ENCODE results near the gene LRRC37A2.
"Not testable (repeated sequence)": the region's sequence is repeated elsewhere in the genome, so short reads cannot be mapped to it uniquely, and the experiment has no call there.

LRRC37A2 gene

DNA sequence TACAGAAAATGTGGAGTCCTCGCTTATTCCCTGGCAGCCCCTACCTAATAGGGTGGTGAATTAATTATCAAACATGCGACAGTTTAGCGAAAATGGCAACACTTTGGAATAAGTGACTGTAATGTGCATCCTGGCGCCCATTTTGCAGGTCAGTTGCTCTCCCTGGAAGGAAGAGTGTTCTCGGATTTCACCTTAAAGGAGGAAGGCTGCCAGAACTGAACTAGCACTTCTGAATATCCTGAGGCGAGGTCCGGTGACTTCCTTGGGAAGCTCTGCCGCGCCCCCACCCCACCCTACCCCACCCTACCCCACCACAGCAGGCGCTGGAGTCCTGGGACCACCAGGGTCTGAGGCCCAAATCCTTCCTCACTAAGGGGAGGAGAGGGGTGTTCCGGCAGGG, at the start of gene LRRC37A2:
TSS of gene LRRC37A2 (plus strand) at position 301 of the 400 bp plus-strand sequence. CDS start 245 bp downstream, outside the sequence.
- DNase-seq: not testable (repeated sequence)

DNA sequence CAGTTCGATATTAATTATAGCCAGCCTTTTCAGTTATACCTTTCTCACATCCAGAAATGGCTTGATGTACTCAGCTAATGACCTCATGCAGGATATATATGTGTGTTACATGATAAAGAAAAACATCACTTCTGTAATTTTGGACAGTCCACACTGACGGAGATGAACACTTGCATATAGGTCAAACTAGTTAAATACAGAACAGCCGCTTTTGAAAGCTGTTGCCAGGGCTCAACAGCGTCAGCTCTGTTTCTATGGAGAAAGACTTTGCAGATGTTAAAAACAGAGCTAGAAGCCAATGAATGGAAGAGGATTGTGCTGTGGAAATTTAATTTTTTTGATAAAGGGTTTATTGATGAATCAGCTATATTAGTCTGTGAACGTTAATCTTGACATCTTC, 44.6 kb upstream of the LRRC37A2 start:
- DNase-seq: not testable (repeated sequence)

DNA sequence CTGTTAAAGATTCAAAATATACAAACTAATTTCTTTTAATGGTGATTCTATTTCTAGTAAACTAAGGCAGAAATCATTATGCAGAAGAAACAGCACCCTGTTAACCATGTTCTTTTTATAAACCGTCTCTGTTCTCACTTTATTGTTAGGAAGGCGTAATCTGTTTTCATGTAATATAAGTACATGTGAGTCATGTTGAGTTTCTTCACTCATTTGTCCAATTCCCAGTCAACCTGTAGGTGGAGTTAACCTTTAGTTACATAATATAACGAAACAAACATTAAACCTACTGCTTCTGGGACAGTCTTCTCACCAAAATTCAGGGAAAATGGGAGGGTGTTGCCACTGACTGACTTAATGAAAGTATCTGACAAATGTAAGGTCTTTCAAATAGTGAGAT, 37.8 kb upstream of the LRRC37A2 start:
- not testable (repeated sequence) for DNase-seq

DNA sequence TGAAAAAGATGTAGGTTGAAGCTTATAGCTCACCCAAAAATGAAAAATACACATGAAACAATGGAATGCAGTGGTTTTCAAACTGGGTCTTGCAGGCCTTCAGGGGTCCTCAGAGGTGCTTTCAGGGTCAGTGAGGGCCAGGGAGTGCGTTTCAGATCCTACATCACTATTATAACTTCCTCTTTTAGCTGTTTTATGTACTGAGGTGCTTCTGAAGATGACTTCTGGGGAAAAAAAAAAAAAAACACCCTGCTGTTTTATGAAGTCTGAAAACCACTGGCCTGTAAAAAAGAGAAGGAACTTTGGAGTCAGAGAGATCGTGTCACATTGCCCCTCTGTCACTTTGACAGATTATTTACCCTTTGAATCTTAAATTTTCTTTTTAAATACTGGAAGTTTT, 36.7 kb upstream of the LRRC37A2 start:
- not testable (repeated sequence) for DNase-seq

DNA sequence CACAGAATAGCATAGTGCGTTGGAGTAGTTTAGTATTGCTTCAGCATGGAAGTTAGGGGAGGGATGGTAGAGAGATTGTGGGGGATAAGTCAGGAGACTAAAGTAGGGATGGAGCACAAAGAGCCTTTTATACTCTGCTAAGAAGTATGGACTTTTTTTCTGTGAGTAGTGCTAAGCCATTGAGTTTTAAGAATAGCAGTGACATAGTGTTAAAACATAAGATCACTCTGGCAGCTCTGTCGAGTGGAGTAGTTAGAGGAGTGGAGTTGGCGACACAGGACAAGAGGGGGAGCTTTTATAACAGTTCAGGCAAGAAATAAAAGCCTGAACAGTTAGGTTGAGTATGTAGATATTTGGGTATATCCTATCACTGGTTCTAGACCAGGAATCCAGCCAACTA, 33.4 kb upstream of the LRRC37A2 start:
- DNase-seq: not testable (repeated sequence)

DNA sequence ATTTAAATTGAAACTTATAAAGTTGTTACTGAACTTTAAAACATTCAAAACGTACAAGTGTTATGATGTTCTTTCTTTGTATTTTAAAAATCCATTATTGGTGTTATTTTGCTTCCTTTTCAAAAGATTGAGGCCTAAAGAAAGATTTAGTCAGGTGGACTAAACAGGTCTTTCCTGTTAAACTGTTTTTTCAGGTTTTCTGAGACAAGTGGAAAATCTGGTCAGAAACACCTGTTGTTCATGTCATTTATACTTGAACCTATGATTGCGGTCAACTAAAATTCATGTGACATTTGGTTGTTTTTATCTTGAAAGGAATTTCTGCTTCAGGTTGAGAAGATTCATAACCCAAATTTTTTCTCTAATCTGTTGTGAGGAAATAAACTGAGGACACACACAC, 31.0 kb upstream of the LRRC37A2 start:
- DNase-seq: not testable (repeated sequence)

DNA sequence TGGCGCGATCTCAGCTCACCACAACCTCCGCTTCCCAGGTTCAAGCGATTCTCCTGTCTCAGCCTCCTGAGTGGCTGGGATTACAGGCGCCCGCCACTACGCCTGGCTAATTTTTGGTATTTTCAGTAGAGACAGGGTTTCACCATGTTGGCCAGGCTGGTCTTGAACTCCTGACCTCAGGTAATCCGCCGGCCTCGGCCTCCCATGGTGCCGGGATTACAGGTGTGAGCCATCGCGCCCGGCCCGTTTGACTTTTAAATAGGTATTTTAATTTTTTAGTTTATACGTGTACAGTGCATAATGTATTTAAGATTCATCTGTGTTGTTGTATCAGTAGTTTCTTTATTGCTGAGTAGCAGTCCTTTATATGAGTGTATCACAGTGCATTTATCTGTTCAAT, 20.2 kb upstream of the LRRC37A2 start:
- not testable (repeated sequence) for DNase-seq

DNA sequence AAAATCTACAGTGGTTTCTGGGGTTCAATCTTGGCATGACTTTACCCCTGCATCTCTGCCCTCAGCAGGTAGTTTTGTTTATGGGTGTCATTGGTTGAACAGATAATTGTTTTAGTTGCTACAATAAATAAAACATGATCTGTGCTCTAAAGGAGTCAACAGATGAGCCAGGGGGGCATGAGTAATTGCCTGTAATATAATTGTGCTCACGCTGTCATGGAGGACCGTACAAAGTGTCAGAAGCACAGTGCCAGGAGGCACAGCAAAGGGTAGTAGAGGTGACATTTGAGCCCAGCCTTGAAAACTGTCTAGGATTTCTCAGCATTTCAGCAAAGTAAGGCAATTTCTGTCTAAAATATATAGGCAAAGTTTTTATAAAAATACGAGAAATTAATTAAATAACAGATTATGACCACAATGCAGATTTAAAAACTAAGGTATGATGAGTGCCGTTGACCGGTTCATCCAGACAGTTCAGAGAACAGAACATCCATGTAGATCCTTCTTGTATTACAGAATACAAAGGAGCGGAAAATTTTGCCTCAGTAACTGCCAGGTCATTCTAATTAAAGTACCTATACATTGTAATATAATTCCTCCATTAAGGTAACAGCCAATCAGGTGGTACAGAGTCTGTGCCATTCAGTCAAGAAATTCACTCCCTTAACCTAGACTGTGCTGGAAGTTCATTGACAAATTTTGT, 12.7 kb upstream of the LRRC37A2 start:
- DNase-seq: not testable (repeated sequence)

DNA sequence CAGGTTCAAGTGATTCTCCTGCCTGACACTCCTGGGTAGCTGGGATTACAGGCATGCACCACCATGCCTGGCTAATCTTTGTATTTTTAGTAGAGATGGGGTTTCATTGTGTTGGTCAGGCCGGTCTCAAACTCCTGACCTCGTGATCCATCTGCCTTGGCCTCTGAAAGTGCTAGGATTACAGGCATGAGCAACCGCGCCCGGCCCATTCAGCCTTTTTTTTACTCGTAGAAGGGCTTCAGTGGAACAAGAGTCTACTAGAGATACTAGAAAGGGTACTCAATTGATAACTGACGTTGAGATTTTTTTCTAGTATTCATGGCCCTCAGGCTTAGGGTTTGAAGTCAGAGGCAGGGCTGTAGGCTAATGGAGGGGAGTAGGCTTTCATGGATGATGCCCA, 6.4 kb upstream of the LRRC37A2 start:
- not testable (repeated sequence) for DNase-seq

DNA sequence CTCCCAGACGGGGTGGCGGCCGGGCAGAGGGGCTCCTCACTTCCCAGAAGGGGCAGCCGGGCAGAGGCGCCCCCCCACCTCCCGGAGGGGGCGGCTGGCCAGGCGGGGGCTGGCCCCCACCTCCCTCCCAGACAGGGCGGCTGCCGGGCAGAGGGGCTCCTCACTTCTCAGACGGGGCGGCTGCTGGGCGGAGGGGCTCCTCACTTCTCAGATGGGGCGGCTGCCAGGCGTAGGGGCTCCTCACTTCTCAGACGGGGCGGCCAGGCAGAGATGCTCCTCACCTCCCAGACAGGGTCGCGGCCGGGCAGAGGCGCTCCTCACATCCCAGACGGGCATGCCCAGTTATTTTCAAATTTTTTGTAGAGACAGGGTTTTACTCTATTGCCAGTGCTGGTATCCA, 22.4 kb downstream of the LRRC37A2 start:
- not testable (repeated sequence) for DNase-seq

DNA sequence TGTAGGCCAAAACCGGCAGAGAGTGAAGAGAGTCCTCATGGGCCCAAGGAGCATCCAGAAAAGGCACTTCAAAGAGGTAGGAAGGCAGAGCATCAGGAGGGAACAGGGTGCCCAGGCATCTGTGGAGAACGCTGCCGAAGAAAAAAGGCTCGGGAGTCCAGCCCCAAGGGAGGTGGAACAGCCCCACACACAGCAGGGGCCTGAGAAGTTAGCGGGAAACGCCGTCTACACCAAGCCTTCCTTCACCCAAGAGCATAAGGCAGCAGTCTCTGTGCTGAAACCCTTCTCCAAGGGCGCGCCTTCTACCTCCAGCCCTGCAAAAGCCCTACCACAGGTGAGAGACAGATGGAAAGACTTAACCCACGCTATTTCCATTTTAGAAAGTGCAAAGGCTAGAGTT, 36.3 kb downstream of the LRRC37A2 start:
- DNase-seq: not testable (repeated sequence)

DNA sequence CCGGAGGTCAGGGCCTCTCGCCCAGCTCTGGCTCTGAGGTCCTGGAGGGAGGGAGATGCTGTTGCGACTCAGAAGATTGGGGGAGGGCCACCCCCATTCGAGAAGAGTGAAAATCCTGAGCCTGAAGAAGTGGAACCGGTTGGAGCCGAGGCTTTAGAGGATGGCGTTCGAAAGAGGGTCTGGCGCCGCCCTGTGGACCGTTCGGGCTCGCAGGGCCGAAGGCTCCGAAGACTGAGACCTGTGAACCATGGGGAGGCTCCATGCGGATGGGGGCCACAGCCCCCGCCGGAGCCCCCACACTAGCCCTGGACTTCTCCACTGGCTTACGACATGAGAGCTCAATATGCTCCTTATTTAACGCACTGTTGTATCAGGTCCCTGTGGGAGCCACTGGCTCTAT, 46.9 kb downstream of the LRRC37A2 start:
- not testable (repeated sequence) for DNase-seq

DNA sequence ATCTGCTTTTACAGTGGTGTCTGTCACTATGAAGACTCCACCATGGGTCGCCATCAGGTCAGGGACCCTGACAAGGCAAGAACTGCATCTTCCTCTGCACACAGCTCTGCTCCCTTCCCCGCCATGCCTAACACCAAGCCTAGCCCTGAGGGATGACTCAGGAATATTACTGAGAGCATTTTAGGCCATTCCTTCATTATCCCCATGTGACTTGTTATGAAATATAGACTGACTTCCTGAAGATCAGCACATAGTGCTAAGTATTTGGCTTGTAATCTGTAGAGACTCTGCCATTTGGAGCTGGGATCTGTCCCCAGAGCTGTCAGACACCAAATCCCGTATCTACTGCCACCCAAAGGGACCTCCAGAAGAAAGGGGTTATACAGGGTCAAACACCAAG, 47.8 kb downstream of the LRRC37A2 start:
- not testable (repeated sequence) for DNase-seq

DNA sequence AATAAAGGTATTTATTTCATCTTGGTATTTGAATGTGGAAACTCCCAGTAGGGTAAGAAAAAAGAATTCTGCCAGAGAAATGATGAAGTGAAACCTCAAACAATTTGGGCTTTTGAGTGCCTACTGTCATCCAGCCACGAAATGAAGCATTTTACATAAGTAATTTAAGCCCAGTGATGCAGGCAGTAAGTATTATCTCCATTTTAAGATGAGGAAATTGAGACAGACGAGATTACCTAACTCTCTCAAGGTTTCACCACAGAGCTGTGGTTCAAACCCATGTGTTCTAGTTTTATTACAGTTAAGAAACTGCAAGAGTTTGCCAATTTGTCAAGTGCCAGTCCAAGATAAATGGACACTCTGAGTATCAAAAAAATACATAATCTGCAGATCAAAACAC, 54.0 kb downstream of the LRRC37A2 start:
- DNase-seq: not testable (repeated sequence)

DNA sequence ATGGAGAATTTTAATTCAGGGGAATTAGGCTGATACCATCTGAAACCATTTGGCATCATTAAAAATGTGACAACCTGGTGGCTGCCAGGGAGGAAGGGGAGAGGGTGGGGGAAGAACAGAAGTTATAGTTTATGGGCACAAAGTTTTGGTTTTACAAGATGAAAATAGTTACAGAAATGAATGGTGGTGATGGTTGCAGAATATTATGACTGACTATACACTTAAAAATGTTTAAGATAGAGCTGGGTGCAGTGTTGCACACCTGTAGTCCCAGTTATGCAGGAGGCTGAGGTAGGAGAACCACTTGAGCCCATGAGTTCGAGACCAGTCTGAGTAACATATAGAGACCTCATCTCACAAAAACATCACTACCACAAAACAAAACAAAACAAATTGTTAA, 54.7 kb downstream of the LRRC37A2 start:
- not testable (repeated sequence) for DNase-seq

DNA sequence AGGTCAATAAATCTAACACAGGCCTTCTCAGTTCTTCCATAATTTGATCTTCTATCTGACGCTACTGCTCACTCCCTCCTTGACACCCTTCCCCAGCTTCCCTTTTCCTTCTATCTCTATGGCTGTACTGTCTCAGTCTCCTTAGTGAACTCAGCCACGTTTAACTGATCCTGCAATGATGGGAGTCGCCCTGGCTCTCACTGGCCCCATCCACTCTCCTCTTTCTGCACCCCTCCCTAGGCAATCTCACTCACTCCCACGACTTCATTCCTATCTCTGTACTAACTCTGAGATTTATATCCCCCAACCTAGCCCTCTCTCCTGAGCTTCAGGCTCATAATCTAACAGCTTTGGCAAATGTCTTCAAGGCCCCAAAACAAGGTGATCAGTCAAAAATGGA, 59.5 kb downstream of the LRRC37A2 start:
- not testable (repeated sequence) for DNase-seq

DNA sequence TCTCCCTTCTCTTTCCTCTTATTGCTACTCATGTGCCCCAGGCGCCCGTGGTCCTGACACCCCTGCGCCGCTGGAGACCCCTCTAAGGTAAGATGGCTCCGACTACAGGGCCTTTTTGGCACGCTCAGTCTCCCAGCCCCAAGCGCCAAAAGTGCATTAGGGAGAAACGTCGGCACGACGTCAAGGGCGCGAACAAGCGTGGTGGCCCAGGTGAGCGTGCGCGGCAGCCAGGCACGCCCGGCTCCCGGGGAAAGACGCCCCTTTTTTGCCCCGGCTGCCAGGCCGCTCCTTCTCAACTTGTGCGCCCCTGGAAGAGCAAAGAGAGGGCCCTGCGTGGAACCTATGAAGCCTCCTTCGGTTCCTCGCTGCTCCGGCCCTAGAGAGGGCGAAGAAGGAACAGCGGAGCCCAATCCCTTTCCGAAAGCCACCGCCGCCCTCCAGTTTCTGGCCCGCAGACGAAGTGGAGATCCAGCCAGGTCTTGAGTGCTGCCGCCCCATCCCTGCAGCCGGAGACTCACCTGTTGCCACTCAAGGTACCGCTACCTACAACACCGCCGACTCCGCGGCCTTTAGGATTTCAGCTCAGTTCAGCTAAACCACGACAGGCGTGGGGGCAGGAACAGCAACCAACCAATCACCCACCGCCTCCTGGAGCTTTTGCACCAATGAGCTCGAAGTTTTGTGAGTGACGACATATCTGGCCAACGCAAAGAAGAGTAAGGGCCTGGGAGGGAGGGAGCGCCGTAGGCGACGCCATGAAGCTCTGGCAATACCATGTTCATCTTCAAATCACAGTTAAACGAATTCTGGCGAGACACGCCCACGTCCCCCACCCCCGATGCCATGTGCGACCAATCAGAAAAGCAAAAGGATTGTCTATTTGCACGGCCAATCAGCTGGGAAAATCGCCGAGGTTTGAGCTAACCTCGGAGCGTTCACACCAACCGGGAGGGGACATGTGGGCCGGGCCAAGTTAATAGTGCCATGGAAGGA, 67.1 kb downstream of the LRRC37A2 start, which contains the start of gene ARL17A:
TSS of gene ARL17A (minus strand) at position 609 of the 993 bp plus-strand sequence. CDS start 3,369 bp downstream, outside the sequence.
- DNase-seq: not testable (repeated sequence)

DNA sequence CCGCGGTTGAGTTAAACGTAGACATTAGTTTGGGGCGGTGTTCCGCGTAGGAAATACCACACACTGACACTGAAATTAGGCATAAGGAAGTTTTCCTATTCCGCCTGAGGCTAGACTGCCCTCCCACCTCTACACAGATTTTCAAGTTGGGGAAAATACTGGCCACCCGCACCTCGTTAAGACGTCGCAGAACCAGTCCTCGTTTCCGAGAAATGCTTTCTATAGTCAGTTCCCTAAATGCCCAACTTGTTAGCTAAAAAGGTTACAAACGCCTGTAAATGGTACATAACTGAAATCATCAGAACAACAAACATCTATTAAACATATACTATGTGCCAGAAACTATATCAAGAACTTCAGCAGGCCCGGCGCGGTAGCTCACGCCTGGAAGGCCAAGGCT, 67.8 kb downstream of the LRRC37A2 start:
- not testable (repeated sequence) for DNase-seq

DNA sequence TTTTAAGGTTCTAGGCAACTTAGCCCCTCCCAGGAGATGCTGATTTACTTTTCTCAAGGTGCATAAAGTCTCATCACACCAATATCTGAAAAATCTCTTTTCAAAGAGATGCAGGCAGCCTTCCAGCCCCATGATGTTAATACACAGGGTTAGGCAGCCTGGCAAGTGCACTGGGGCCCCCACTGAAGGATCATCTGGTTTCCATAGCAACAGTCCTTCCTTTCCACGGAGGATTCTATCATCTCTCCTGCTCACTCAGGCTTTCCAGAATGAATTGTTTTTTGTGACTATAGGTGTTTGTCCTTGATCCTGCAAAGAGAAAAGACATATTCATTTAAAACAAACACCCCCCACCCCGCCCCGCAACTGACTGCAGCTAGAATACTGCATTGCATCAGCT, 73.2 kb downstream of the LRRC37A2 start:
- not testable (repeated sequence) for DNase-seq

DNA sequence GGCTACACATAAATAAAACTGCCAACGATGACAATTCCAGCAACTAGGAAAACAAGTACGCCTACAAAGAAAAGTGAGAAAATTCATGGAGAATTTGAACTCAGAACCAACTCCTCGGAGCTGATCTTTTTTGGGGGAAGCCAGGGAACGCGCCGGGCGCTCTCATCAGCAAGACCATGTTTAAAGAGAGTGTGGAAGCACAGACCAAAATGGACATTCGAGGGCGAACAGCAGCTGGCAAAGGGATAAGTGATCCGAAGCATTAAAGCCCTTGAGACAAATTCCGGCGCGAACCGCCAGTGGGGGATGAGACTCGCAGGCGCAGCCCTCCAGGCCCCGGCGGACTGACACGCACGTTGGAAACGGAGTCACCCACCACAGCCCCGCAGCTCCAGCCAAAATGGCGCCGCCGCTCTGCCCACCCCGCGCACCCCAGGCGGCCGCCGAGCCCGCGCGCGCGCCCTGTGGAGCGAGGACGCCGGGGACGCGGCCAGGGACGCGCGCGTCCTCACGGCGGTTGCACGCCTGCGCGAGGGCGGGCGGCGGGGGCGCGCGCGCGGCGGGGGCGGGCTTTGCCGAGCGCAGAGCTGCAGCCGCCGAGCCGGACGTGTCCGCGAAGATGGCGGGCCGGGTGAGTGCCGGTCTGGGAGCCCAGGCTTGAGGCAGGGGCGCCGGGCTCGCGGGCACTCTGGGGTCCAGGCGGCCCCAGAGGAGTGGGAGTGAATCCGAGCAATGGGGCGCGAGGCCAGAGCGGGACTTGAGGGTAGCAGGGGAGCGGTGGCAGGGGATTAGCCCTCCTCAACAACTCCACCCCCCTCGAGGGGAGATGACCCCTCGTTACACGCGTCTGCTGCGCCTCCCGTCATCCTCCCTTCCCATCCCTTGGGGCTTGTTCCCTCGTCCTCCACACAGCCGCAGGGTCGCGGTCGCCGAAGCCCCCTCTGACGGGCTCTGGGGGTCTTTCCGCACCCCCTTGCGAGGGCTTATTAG, 78.2 kb downstream of the LRRC37A2 start, which contains the start of gene NSF:
TSS of gene NSF (plus strand) at position 513 of the 990 bp plus-strand sequence. CDS start at position 620, 107 bp downstream.
- DNase-seq: not testable (repeated sequence)

DNA sequence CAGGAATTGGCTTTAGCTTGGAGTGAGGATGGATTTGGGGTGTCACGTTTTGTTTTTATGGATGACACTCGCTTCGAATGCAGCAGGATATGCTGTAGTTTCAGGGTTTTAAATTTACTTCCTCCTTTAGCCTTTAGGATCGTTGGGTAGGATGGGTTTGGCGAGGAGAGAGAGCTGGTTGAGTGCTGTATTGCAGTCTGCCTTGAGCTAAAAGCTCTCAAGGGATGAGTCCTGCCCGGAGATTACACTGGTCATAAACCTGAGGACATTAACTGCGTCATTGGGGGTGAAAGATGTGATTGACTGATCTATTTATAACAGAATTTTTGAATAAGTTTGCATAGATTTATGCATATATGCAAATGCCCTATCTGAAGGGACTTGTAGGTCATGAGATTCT, 79.1 kb downstream of the LRRC37A2 start:
- DNase-seq: not testable (repeated sequence)

DNA sequence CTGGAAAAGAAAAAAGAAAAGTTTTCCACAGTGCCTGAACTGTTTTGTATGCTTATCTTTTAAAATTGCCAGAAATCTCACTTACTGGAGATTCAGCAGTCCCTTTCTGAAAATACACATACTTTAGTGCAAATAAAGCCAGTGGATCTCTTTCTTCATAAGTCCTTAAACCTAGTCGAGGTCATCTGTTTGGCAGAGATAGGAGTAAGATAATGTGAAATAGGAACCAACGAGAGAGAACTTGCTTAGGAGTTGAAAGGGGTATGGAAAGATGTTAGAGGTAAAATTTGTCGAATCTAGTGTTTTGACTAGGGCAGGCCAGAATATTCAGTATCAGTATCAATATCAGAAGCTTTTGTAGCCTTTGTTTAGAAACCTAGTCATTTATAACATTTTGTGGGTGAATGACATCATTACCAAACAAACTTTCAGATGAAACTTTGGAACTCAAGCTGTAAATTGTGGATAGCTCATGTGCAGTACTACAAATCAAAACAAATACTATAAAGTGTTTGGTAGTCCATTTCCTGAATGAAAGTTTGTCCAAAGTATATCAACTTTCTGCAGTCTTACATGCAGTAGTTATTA, 86.2 kb downstream of the LRRC37A2 start:
- not testable (repeated sequence) for DNase-seq
